Panc1 (cell line): ENCODE results near the gene NT5M. TPM values are rescaled to one million over a fixed set of nuclear protein-coding genes. Genes with fewer than 3 reads are reported as not detected.

Source experiments
- ATAC-seq: fragments of 200-7000 bp; cut with Tn5 transposase; 2 replicates; pipeline ENCODE4 v1.9.1; 2020; ENCODE audit warnings: mild to moderate bottlenecking, moderate library complexity
- BruUV-seq: library from RNA; stranded (reverse); fragments of 400-500 nt; replicated peaks from 2 replicates; lab custom pipeline; 2021; lab: Mats Ljungman, UMichigan
- CTCF ChIA-PET: fragments of 300-600 bp; sonication (Branson Sonifier 250); formaldehyde crosslinking; loops from one replicate; lab custom pipeline; 2022; ENCODE audit warnings: antibody characterized with exemption; lab: Charles Lee
- POLR2A ChIA-PET: fragments of 300-600 bp; sonication (Branson Sonifier 250); formaldehyde crosslinking; loops from one replicate; lab custom pipeline; 2022; ENCODE audit warnings: antibody characterized with exemption; lab: Charles Lee
- DNase-seq: peaks from one replicate; pipeline ENCODE4 v3.0.0-alpha.2; 2010; ENCODE audit warnings: low read depth, low spot score
- H3K27ac ChIP-seq: 2 replicates; pipeline ENCODE4 v1.5.1; 2011; ENCODE audit warnings: mild to moderate bottlenecking, low read length, inconsistent platforms
- H3K27me3 ChIP-seq: fragments of 200-500 bp; sonication (Bioruptor generic); 2 replicates; pipeline ENCODE4 v1.6.0; 2014; ENCODE audit warnings: low read length, inconsistent platforms; ENCODE audit not compliant: control insufficient read depth, insufficient read depth
- H3K36me3 ChIP-seq: fragments of 200-500 bp; sonication (Bioruptor generic); 2 replicates; pipeline ENCODE4 v1.5.1; 2014; ENCODE audit warnings: inconsistent platforms, mild to moderate bottlenecking, low read length, moderate library complexity; ENCODE audit not compliant: control insufficient read depth, insufficient read depth
- H3K4me1 ChIP-seq: 2 replicates; pipeline ENCODE4 v1.5.1; 2011; ENCODE audit warnings: inconsistent platforms, mild to moderate bottlenecking, low read length, moderate library complexity; ENCODE audit not compliant: control insufficient read depth, insufficient read depth
- H3K4me3 ChIP-seq, 2 experiments: 2 replicates each; pipeline ENCODE4 v1.5.1; 2011 to 2012; ENCODE audit warnings: low read depth in 2 of 2, low read length in 2 of 2, mild to moderate bottlenecking in 2 of 2, inconsistent platforms in 1 of 2, moderate library complexity in 1 of 2
- H3K9me3 ChIP-seq: fragments of 200-500 bp; sonication (Bioruptor generic); 2 replicates; pipeline ENCODE4 v1.5.1; 2014; ENCODE audit warnings: low read depth, mild to moderate bottlenecking, inconsistent platforms, low read length, moderate library complexity; ENCODE audit not compliant: control insufficient read depth, insufficient read depth
- POLR2AphosphoS5 ChIP-seq: IDR thresholded peaks from 2 replicates; pipeline ENCODE4 v1.6.1; 2012; ENCODE audit warnings: mild to moderate bottlenecking, low read depth, low read length, moderate library complexity
- SIN3A ChIP-seq: IDR thresholded peaks from 2 replicates; pipeline ENCODE4 v1.6.1; 2012; ENCODE audit warnings: low read depth, mild to moderate bottlenecking, low read length, moderate library complexity, borderline replicate concordance; ENCODE audit not compliant: insufficient read depth
- TCF7L2 ChIP-seq: IDR thresholded peaks from 2 replicates; pipeline ENCODE4 v1.6.1; 2011; ENCODE audit warnings: mild to moderate bottlenecking, low read depth, low read length, inconsistent platforms
- in situ Hi-C: cut with HindIII; loops from 2 replicates; pipeline ENCODE4 v1.10.0; 2016; ENCODE audit warnings: low sequenced_read_pairs, low pct_unique_long_range_greater_than_20kb
- intact Hi-C: fragments of 100-400 bp; cut with micrococcal nuclease; formaldehyde crosslinking; loops from one replicate; pipeline ENCODE4 v1.10.0; 2022; ENCODE audit not compliant: unreplicated experiment
- total RNA-seq: library from RNA; stranded (reverse); gene quantifications from one replicate; pipeline ENCODE4 v1.2.1, GENCODE V29; 2021; ENCODE audit not compliant: unreplicated experiment
- TF ChIP-seq, protein P1 (sequence below), 2 experiments: IDR thresholded peaks; 2 replicates each; pipeline ENCODE4 v1.6.1; 2011 to 2012; ENCODE audit warnings: low read depth in 2 of 2, control low read depth in 1 of 2, low read length in 1 of 2, mild to moderate bottlenecking in 1 of 2, moderate library complexity in 1 of 2; ENCODE audit not compliant: insufficient read depth in 1 of 2
- TF ChIP-seq, protein P2 (sequence below): fragments of 450-650 bp; IDR thresholded peaks from 2 replicates; pipeline ENCODE4 v1.5.1; 2017; ENCODE audit warnings: mild to moderate bottlenecking

Gene NT5M
- total RNA-seq, 1 experiment from 2014 or later, result 3.1 TPM

DNA sequence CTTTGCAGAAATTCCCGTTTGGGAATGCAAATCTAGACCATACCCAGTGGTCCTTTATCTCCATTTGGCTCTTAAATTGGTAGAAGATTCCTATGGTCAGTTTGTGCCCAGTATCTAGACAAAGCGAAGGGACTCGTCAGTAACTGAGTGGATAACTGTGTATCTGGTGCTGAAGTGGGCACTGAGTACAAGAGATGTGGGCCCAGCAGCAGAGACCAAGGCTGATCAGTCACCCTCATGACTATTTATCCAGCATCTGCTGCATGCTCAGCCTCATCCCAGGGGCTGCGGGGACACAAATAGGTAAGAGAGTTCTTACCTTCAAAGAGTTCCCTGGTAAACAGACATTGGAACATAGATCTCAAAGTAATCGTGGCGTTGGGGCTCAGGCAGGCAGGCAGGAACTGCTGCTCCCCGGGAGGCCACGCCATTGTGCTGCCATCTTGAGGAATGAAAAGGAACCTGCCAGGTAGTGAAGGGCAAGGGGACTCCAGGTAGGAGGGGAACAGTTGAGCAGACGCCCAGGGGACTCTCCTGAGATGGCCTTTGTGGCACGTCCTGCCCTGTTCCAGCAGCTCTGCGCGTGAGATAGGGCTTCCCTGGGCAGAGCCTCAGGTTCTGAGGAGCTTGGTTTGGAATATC, 10.3 kb downstream of the NT5M start:
- Histone ChIP-seq H3K27me3 (no peaks in the 10 kb centered on the region), H3K4me3 (no peak overlapping the region), H3K4me1 (no peaks in the 10 kb centered on the region), H3K27ac (no peak overlapping the region), H3K36me3 (no peaks in the 10 kb centered on the region), H3K9me3 (no peaks in the 10 kb centered on the region)
- BruUV-seq, result no TSS peak
- CTCF ChIA-PET, result no interaction called here
- ATAC-seq (peak; percentile 90), DNase-seq (peak; percentile 32)
- intact Hi-C loops (no loop called here), in situ Hi-C loops (no loop called here)
- TF ChIP-seq, protein P1, sequence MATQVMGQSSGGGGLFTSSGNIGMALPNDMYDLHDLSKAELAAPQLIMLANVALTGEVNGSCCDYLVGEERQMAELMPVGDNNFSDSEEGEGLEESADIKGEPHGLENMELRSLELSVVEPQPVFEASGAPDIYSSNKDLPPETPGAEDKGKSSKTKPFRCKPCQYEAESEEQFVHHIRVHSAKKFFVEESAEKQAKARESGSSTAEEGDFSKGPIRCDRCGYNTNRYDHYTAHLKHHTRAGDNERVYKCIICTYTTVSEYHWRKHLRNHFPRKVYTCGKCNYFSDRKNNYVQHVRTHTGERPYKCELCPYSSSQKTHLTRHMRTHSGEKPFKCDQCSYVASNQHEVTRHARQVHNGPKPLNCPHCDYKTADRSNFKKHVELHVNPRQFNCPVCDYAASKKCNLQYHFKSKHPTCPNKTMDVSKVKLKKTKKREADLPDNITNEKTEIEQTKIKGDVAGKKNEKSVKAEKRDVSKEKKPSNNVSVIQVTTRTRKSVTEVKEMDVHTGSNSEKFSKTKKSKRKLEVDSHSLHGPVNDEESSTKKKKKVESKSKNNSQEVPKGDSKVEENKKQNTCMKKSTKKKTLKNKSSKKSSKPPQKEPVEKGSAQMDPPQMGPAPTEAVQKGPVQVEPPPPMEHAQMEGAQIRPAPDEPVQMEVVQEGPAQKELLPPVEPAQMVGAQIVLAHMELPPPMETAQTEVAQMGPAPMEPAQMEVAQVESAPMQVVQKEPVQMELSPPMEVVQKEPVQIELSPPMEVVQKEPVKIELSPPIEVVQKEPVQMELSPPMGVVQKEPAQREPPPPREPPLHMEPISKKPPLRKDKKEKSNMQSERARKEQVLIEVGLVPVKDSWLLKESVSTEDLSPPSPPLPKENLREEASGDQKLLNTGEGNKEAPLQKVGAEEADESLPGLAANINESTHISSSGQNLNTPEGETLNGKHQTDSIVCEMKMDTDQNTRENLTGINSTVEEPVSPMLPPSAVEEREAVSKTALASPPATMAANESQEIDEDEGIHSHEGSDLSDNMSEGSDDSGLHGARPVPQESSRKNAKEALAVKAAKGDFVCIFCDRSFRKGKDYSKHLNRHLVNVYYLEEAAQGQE (IDR thresholded peaks at IDR 0.05; ENCODE audit: insufficient read depth in 1 of 2, low read depth in 2 of 2, low read length in 1 of 2), result no peak
- TF ChIP-seq, protein P2, sequence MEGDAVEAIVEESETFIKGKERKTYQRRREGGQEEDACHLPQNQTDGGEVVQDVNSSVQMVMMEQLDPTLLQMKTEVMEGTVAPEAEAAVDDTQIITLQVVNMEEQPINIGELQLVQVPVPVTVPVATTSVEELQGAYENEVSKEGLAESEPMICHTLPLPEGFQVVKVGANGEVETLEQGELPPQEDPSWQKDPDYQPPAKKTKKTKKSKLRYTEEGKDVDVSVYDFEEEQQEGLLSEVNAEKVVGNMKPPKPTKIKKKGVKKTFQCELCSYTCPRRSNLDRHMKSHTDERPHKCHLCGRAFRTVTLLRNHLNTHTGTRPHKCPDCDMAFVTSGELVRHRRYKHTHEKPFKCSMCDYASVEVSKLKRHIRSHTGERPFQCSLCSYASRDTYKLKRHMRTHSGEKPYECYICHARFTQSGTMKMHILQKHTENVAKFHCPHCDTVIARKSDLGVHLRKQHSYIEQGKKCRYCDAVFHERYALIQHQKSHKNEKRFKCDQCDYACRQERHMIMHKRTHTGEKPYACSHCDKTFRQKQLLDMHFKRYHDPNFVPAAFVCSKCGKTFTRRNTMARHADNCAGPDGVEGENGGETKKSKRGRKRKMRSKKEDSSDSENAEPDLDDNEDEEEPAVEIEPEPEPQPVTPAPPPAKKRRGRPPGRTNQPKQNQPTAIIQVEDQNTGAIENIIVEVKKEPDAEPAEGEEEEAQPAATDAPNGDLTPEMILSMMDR, result peak; percentile 86
- POLR2A ChIA-PET, result interaction anchor here (0.6 kb wide), 1 partner anchor 445 kb away, joined by 6 read pairs; no protein-coding TSS in a partner anchor

DNA sequence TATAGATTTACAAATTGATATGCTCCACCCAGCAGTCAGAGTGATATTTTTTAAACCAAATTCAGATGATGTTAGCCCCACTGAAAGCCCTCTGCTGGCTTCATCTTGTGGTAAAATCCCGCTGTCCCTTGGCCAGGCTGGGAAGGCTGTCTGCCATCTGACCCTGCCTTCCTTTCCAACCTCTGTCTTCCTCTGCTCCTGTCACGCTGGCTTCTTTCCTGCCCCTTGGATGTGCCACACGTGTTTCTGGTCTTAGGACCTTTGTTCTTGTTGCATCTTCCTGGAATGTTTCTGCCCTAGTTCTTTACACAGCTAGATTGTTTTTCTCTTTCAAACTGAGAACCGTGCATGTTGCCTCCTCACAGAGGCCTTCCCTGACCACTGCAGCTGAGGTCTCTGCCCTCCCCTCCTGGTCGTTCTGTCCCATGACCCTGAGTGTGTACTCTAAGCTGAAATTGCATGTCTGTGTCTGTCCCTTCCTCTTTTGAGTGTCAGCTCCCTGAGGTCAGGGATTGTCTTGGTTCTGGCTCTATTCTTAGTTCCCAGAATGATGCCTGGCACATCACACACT, 11.4 kb downstream of the NT5M start:
- POLR2A ChIA-PET, result no interaction called here
- Histone ChIP-seq H3K36me3 (no peaks in the 10 kb centered on the region), H3K4me1 (no peaks in the 10 kb centered on the region), H3K27me3 (no peaks in the 10 kb centered on the region), H3K4me3 (no peak overlapping the region), H3K9me3 (no peaks in the 10 kb centered on the region), H3K27ac (no peak overlapping the region)
- intact Hi-C loops, result no loop called here
- TF ChIP-seq, protein P1 (IDR thresholded peaks at IDR 0.05; ENCODE audit: insufficient read depth in 1 of 2, low read depth in 2 of 2, low read length in 1 of 2), result no peak
- TF ChIP-seq TCF7L2, result no peak
- no peak for TF ChIP-seq SIN3A
- no peak for TF ChIP-seq POLR2AphosphoS5
- TF ChIP-seq, protein P2, result no peak
- no TSS peak for BruUV-seq
- CTCF ChIA-PET, result interaction anchor here (0.7 kb wide), 1 partner anchor 1537 kb away, joined by 5 read pairs; no protein-coding TSS in a partner anchor
- in situ Hi-C loops, result no loop called here
- no peak for DNase-seq
- no peak for ATAC-seq
